Activated CD8-positive, alpha-beta memory T cell treated with anti-CD3 and anti-CD28 coated beads, Interleukin-2, amount 50 U/mL, for 24 hours (primary cell): ENCODE results near the gene KIF2A.
A peak's percentile ranks its signal among the peaks of the same experiment; 100 is the strongest.

Experiments used
- DNase-seq: peaks from one replicate; pipeline ENCODE4 v3.0.0-alpha.2; 2020; ENCODE audit errors: extremely low read depth

The KIF2A gene

GRCh38 chr5:62385131-62385530 lies 79.1 kb downstream of the KIF2A start:
- no peak for DNase-seq

- no peak for DNase-seq
These were observed 79.9 kb downstream of the KIF2A start for GRCh38 chr5:62385816-62386400.

- DNase-seq = no peak
These were observed 80.8 kb downstream of the KIF2A start for GRCh38 chr5:62386824-62387223.

DNA sequence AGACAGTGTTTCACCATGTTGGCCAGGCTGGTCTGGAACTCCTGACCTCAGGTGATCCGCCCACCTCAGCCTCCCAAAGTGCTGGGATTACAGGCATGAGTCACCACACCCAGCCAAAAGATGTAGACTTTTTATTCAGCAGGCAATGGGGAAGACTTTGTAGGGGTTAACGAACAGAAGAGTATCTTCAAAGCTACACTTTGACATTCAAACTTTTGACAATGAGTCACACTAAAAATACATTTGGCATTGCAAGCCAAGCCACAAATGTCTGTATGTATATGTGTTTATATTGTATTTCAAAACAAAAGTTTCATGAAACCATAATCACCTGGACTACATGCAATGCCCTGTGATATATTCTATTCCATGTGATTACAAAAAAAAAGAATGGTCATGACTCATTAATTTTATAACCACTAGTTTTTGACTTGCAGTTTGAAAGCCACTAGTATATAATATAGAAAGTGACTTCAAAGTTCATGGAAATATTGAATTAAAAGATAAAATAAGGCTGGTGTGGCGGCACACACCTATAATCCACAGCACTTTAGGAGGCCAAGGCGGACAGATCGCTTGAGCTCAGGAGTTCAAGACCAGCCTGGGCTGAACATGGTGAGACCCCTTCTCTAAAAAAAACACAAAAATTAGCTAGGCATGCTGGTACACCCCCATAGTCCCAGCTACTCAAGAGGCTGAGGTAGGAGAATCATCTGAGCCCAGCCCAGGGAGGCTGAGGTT lies 89.4 kb downstream of the KIF2A start:
- DNase-seq = no peak

DNA sequence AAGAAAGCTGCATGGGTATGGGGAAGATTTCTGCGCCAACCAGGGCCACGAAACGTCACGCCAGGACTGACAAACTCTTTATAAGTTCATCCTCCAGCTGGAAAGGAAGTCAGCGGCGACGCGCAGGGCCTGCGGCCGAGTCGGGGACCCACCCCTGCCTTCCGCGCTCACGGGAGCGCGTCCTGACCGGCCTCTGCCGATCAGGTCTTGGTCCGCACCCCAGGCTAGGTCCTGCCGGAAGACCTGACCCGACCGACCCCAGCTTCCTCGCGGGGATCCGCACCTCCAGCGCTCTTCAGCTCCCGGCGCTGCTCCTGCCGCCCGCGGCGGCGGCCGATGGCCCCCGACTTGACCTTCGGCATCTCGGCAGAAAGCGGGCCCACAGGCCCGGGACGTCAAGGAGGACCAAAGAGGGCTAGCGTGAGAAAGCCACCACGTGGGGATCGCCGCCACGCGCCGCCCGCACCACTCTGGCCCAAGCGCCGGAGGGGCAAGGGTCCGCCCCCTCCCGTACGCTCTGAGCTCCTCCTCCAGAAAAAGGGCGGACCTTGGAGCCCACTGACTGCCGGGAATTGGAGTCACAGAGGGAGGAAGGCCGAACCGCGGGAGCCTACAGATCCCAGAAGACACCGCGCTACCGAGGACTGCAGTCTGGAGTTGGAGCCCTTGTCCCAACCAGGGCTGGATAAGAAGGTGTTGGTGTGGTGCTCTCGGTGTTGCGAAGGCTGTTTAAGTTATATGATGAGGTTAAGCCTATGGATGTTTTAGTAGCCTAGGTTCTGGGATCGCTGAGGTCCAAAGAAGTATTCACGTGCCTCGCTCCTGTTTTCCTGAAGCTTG lies 97.6 kb downstream of the KIF2A start, which contains the start of gene DIMT1:
TSS of gene DIMT1 (minus strand) at position 495 of the 840 bp plus-strand sequence. CDS start at position 362, 133 bp downstream.
- peak; percentile 86 for DNase-seq

- DNase-seq = peak; percentile 97
These were observed 106.7 kb downstream of the KIF2A start, which contains the start of gene IPO11 for GRCh38 chr5:62412549-62413329. IPO11 (plus strand) TSS chr5:62412763; CDS start chr5:62437280, 24,517 bp downstream.

- DNase-seq = no peak
These were observed 107.7 kb downstream of the KIF2A start for GRCh38 chr5:62413711-62414110.

DNA sequence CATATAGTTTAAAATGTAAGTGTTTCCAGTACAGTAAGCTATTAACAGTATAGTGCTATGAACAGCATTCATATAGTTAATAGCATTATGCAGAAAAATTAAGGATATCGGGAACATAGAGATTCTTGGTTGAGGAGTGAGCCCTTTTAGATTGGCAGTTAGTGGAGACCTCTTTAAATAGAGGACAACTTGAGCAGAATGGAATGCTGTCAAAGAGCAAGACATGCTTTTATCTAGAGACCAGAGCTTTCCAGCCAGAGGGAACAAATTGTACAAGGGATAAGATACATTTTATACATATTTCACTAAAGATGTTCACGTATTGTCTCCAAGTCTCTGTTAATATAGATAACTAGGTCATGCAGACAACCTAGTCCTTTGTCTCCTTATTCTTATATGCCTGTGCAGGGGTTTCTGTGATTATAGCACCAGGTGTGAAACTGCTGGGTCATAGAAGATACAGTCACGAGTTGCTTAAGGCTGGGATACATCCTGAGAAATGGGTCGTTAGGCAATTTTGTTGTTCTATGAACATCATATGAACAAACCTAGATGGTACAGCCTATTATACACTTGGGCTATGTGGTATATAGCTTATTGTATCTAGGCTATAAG lies 112.6 kb downstream of the KIF2A start:
- DNase-seq = no peak

GRCh38 chr5:62419609-62420008 lies 113.6 kb downstream of the KIF2A start:
- DNase-seq = no peak

GRCh38 chr5:62421414-62421813 lies 115.4 kb downstream of the KIF2A start:
- DNase-seq = no peak

DNA sequence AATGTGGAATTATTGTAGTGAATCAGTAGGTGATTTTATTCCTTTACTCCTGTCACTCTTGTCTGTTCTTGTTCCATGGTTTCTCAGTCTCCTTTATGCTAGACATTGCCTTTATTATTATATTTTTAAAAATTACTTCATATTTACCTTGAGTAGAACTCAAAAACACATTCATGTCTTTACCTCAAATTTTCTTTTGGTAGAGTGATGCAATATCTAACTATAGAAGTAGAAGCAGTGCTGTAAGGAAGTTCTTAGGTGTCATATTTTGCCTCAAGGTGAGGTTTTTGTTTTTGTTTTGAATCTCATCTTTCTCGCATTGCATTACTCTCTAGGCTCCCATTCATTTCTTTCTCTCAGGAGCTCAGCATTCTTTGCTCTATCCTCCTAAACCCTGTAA lies 118.8 kb downstream of the KIF2A start:
- DNase-seq = no peak

DNA sequence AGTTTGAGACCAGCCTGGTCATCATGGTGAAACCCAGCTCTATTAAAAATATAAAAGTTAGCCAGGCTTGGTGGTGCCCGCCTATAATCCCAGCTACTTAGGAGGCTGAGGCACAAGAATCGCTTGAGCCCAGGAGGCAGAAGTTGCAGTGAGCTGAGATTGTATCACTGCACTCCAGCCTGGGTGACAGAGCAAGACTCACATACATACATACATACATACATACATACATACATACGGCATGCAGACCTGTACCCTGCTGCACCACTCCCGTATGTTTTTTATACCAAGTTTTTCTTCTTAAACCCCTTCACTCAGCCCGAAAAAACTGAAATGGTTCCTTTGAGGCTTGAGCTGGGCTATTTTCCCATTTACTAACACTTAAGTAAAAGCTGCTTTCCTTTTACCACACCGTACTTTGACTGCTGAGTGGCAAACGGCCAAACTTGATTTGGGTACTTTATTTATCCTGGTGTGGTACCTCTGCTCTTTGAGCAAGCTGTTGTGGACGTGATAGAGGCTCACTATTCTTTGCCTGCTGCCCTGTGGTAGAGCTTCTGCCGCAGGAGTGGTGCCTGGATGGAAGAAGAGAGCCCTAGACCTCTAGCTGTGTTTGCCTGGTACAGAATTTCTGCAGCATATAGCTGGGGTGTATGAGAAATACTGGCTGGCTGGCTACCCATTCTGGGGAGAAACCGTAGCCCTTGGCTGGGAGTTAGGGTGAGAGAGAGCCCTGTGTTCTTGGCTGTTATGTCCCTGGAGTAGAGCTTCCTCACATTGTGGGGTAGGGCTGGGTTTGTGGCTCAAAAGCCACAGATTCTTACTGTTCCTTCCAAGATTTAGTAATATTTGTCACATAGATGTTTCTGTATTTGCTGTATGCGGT lies 126.0 kb downstream of the KIF2A start:
- DNase-seq = no peak

DNA sequence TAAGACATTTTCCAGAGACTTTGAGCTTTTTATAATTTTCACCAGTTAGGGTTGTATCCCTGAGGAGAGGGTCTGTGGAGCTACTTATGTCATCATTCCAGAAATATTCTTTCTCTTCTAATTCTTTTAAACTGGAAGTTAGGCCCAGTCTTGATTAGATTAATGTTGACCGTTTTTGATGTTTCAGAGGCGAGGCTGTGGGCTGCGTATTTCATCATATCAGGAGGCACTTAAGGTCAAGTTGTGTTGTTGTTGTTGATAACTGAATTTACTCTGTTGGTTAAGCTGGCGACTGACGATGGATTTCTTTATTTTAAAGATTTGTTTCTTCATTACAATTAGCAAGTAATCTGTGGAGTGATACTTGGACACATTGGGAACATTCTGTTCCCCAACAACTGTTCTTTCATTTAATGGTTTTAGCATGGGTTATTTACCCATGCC lies 126.6 kb downstream of the KIF2A start:
- DNase-seq = no peak
